HG02870 (cell line): Measurements from ENCODE around the gene SH3RF1.

Experiments
- ATAC-seq: cut with Tn5 transposase; IDR thresholded peaks from one replicate; pipeline ENCODE4 v1.9.1; 2021; ENCODE audit warnings: mild to moderate bottlenecking, moderate library complexity; ENCODE audit not compliant: unreplicated experiment

The SH3RF1 gene

GRCh38 chr4:169139021-169139420 is 131.7 kb downstream of the SH3RF1 start:
- no peak for ATAC-seq

- ATAC-seq, result no peak
Measured at GRCh38 chr4:169137558-169137920, 133.2 kb downstream of the SH3RF1 start.

- ATAC-seq, result no peak
Measured at GRCh38 chr4:169136796-169137557, 133.8 kb downstream of the SH3RF1 start.

GRCh38 chr4:169136330-169136729 is 134.4 kb downstream of the SH3RF1 start:
- no peak for ATAC-seq

- no peak for ATAC-seq
Measured at GRCh38 chr4:169135776-169136175, 135.0 kb downstream of the SH3RF1 start.

GRCh38 chr4:169133932-169134331 is 136.8 kb downstream of the SH3RF1 start:
- ATAC-seq, result no peak

GRCh38 chr4:169132561-169133305 is 138.0 kb downstream of the SH3RF1 start:
- no peak for ATAC-seq

- ATAC-seq, result no peak
Measured at GRCh38 chr4:169131556-169132208, 139.1 kb downstream of the SH3RF1 start.

GRCh38 chr4:169128902-169129301 is 141.9 kb downstream of the SH3RF1 start:
- ATAC-seq, result no peak

GRCh38 chr4:169127314-169127713 is 143.4 kb downstream of the SH3RF1 start:
- no peak for ATAC-seq

GRCh38 chr4:169124661-169125060 is 146.1 kb downstream of the SH3RF1 start:
- ATAC-seq, result no peak

GRCh38 chr4:169122422-169122821 is 148.3 kb downstream of the SH3RF1 start:
- no peak for ATAC-seq

- no peak for ATAC-seq
Measured at GRCh38 chr4:169121861-169122382, 148.8 kb downstream of the SH3RF1 start.

- ATAC-seq, result no peak
Measured at GRCh38 chr4:169120624-169121023, 150.1 kb downstream of the SH3RF1 start.

GRCh38 chr4:169119536-169119935 is 151.2 kb downstream of the SH3RF1 start:
- no peak for ATAC-seq

GRCh38 chr4:169117591-169118081 is 153.1 kb downstream of the SH3RF1 start:
- no peak for ATAC-seq

- ATAC-seq, result no peak
Measured at GRCh38 chr4:169116270-169116901, 154.4 kb downstream of the SH3RF1 start.

- no peak for ATAC-seq
Measured at GRCh38 chr4:169115897-169116254, 154.9 kb downstream of the SH3RF1 start.

- no peak for ATAC-seq
Measured at GRCh38 chr4:169115144-169115896, 155.4 kb downstream of the SH3RF1 start.

GRCh38 chr4:169114341-169114974 is 156.3 kb downstream of the SH3RF1 start:
- ATAC-seq, result no peak
